Raji (cell line): ENCODE measurements around the gene LYRM4.

Experiments
- POLR2A ChIP-seq: IDR thresholded peaks from 2 replicates; pipeline ENCODE4 v1.6.1; 2011; ENCODE audit warnings: low read depth, low read length, control low read depth; ENCODE audit not compliant: insufficient read depth

LYRM4 gene

DNA sequence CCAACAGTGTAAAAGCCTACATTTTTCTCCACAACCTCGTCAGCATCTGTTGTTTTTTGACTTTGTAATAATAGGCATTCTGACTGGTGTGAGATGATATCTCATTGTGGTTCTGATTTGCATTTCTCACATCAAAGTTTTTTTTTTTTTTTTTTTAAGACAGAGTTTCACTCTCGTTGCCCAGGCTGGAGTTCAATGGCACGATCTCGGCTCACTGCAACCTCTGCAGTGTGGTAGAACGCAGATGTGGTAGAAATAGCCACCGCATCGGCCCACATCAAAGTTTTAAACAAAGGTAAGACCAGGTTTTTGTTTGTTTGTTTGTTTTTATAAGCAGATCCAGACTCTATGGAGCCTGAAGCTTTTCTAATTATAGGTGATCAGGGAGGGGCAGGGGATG lies 188.3 kb downstream of the LYRM4 start:
- TF ChIP-seq POLR2A: no peak

DNA sequence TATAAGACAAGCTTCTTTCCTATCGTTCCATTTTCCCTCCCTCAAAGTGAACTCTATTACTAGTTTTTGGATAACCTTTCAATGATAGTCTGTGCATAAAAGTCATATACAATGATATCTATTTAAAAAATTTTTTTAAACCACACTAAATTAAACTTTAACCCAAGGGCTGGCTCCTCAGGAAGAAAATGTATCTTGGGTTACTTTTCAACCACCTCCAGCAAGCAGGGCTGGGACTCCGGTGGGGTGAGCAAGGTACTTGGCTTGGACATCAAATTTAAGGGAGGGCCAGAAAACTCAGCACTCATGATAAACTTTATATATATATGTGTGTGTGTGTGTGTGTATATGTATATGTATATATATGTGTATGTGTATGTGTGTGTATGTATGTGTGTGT lies 189.5 kb downstream of the LYRM4 start:
- TF ChIP-seq POLR2A: no peak

DNA sequence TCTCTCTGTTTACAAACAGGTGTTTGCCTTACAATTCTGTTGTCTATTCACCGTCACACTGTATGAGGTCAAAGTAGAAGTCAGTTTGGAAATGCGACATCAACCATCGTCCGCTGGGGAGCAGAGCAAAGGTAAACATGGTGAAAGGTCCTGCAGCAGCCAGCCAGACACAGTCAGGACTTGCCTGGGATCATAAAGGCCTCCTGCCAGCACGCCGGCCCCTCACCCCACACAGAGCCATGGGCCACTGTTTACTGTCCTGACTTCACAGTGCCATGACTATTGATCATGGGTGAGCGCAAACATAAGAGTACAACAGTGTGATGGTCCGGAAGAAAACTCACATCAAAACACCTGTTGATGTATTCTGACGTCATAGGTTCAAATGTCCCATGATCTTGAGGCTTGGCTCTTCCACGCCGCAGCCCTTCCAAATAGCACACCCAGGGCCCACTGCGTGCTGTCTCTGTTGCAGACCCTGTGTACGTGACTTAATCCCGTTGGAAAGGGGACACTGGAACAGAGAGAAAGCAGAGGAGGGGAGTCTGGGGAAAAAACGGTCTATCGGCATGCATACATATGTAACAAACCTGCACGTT lies 192.5 kb downstream of the LYRM4 start:
- no peak for TF ChIP-seq POLR2A

DNA sequence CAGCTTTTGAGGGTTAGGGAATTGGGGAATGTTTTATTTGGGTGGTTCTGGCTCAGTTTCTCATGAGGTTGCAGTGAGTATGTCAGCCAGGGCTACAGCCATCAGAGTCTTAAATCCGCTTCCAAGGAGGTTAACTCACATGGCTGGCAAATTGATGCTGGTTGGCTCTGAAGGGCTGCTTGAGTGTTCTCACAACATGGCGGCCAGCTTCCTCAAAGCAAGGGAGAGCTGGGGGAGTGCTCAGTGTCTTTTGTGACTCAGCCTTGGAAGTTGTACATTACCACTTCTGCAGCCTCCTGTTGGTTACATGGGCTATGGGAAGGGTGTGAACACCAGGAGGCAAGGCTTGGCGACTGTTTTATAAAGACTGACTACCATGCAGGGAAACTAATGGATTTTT lies 193.4 kb downstream of the LYRM4 start:
- no peak for TF ChIP-seq POLR2A

DNA sequence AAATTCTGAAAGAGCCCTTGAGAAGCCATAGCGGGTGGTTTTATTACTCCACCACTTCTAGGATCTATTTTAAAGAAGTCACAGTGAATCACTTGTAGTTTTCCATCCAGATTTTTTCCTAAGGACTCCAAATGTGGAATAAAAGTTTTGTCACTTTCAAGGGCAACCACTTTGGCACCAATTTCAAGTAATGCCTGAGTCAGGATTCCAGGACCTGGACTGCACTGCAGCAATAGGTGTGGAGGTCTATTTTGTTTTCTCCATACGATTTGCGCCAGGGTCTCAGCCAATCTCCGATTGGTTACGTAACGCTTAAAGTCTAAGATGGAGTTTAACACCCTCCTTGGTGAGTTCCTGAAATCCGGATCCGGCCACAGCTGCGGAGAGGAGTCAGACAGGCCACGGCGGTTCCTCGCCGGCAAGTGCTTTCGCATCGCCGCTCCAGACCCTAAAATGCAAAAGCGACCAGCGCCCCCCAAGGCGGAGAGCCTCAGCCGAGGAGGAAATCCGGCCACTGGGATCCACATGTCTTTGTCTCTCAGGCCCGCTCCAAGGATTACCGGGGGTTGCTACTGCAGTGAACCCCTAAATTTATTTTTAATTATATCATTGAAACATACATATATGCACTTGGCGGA lies 194.2 kb downstream of the LYRM4 start:
- TF ChIP-seq POLR2A: no peak

DNA sequence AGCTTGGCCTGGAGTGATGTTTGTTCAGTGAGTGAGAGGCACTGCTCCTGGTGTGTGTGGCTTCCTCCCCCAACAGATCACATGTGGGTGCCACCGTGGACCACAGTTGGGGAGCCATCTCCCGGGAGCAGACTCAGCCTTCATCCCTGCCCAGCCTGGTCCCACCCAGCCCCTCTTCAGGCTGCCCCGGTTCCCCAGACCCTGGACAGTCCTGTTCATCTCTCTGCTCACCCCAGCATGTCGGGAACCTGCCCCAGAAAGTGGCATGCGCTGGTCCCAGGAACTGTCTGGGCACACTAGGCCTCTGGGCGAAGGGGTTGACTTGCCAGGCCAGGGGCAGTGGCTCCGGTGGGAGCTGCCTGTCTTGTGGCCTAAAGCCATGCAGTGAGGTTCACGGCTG lies 197.1 kb downstream of the LYRM4 start:
- no peak for TF ChIP-seq POLR2A

DNA sequence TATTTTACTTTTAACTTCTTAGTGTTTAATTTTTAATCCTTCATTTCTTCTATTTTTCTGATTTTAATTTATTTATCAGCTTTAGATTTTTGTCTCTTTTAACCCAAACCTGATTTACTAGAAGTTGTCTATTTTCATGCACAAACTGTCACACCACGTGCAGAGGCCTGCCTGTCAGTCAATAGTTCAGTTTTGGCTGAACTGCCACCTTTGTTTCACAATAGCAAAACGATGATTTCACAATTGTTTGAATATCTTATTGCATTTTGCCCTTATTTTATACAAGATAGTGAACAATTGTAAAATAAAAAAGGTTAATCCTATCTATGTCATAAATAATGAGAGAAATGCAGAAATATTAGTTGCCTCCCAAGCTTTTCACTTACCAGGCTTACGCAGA lies 199.6 kb downstream of the LYRM4 start:
- no peak for TF ChIP-seq POLR2A

DNA sequence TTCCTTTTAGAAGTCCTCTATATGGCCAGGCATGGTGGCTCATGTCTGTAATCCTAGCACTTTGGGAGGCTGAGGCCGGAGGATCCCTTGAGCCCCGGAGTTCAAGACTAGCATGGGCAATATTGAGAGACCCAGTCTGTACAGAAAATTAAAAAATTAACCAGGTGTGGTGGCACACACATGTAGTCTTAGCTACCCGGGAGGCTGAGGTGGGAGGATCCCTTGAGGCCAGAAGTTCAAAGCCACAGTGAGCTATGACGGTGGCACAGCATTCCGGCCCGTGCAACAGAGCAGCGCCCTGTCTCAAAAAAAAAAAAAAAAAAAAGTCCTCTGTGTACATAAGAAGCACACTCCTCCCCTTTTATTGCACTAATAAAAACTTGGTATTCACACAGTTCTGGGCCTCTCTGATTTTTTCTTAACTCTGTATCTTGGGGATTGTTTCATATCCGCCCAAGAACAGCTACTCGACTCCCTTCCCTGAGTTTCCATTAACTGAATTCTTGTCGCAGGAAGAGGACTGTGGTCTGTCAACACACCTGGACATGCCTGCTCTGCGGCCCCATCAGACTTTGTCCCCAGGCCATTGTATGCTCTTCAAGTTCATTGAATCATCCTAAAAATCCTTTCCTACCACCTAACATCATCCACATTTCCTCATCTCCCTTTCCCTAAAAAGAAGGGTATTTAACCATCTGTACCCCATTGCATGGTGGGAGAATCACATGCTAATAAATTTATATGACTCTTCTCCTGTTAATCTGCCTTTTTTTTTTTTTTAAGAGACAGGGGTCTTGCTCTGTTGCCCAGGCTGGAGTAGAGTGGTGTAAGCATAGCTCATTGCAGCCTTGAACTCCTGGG lies 201.5 kb downstream of the LYRM4 start:
- no peak for TF ChIP-seq POLR2A
